NT2/D1 (cell line): Measurements from ENCODE around the gene U2AF2.

Experiments used
- YY1 ChIP-seq: IDR thresholded peaks from 2 replicates; pipeline ENCODE4 v1.6.1; 2011; ENCODE audit not compliant: insufficient read length, insufficient read depth
- ZNF274 ChIP-seq: IDR thresholded peaks from 2 replicates; pipeline ENCODE4 v1.6.1; 2011; ENCODE audit warnings: mild to moderate bottlenecking, low read depth, low read length

- TF ChIP-seq YY1: no peak
- no peak for TF ChIP-seq ZNF274
These were observed 31.7 kb upstream of the U2AF2 start for GRCh38 chr19:55623130-55623529.
